Mammary epithelial cell (primary cell): ENCODE results near the gene NTN1.

Experiments
- CTCF ChIP-seq, 2 donors: IDR thresholded peaks in 1 of 2; conservative IDR thresholded peaks in 1 of 2; 2 replicates each; pipeline ENCODE4 v1.5.1; 2011 to 2012; ENCODE audit warnings: inconsistent platforms in 2 of 2, low read length in 2 of 2, mild to moderate bottlenecking in 2 of 2, control low read depth in 1 of 2, low read depth in 1 of 2; ENCODE audit not compliant: insufficient read depth in 1 of 2; ENCODE audit errors: extremely low read depth in 1 of 2
- EZH2 ChIP-seq: IDR thresholded peaks from 2 replicates; pipeline ENCODE4 v1.6.1; 2012; ENCODE audit warnings: low read length, inconsistent platforms, borderline replicate concordance

GRCh38 chr17:9291912-9292560, 270.7 kb downstream of the NTN1 start:
- TF ChIP-seq EZH2, result no peak
- TF ChIP-seq CTCF (conservative IDR thresholded peaks at IDR 0.05 in 1 of 2, IDR thresholded peaks at IDR 0.05 in 1 of 2; ENCODE audit: extremely low read depth in 1 of 2, insufficient read depth in 1 of 2, low read depth in 1 of 2, low read length in 2 of 2), result peak; percentile 49 to 69
